Brain microvascular endothelial cell (primary cell): ENCODE measurements around the gene FBXO10.

Source experiments
- DNase-seq: peaks from one replicate; pipeline ENCODE4 v3.0.0-alpha.2; 2020
- H3K27ac ChIP-seq: fragments of 250-450 bp; sonication (Bioruptor Pico); 2 replicates; pipeline ENCODE4 v1.5.1; 2020; ENCODE audit warnings: mild to moderate bottlenecking, moderate library complexity
- H3K27me3 ChIP-seq: fragments of 250-450 bp; sonication (Bioruptor Pico); replicated peaks from 2 replicates; pipeline ENCODE4 v1.5.1; 2020; ENCODE audit warnings: mild to moderate bottlenecking
- H3K36me3 ChIP-seq: fragments of 250-450 bp; sonication (Bioruptor Pico); replicated peaks from 2 replicates; pipeline ENCODE4 v1.5.1; 2020; ENCODE audit warnings: mild to moderate bottlenecking
- H3K4me3 ChIP-seq: 2 replicates; pipeline ENCODE4 v1.5.1; 2011; ENCODE audit warnings: low read depth, mild to moderate bottlenecking, control low read depth, low read length, moderate library complexity
- CTCF ChIP-seq: IDR thresholded peaks from 2 replicates; pipeline ENCODE4 v1.5.1; 2011; ENCODE audit warnings: low read depth, mild to moderate bottlenecking, moderate library complexity, low read length, control low read depth, inconsistent platforms; ENCODE audit errors: missing control alignments
- in situ Hi-C: cut with HindIII; loops from 2 replicates; pipeline ENCODE4 v1.10.0; 2017; ENCODE audit warnings: low sequenced_read_pairs, low pct_ligation_motif_present

The FBXO10 gene

GRCh38 chr9:37617161-37617560 is 41.0 kb upstream of the FBXO10 start:
- Histone ChIP-seq H3K27ac (no peak overlapping the region), H3K4me3 (no peak overlapping the region), H3K27me3 (peaks cover 4% of the 10 kb centered on the region), H3K36me3 (no peaks in the 10 kb centered on the region)
- in situ Hi-C loops: no loop called here
- DNase-seq: no peak
- TF ChIP-seq CTCF: no peak

GRCh38 chr9:37611961-37612360 is 35.8 kb upstream of the FBXO10 start:
- DNase-seq: no peak
- no peak overlapping the region for H3K27ac ChIP-seq
- H3K27me3 ChIP-seq: peaks cover 9% of the 10 kb centered on the region
- H3K36me3 ChIP-seq: no peaks in the 10 kb centered on the region
- no peak for TF ChIP-seq CTCF
- in situ Hi-C loops: no loop called here
- H3K4me3 ChIP-seq: no peak overlapping the region

- Histone ChIP-seq H3K4me3 (no peak overlapping the region), H3K27ac (no peak overlapping the region), H3K36me3 (no peaks in the 10 kb centered on the region), H3K27me3 (peaks cover 14% of the 10 kb centered on the region)
- DNase-seq: no peak
- in situ Hi-C loops: no loop called here
- no peak for TF ChIP-seq CTCF
Measured at GRCh38 chr9:37611014-37611413, 34.8 kb upstream of the FBXO10 start.

GRCh38 chr9:37609735-37610397 is 33.7 kb upstream of the FBXO10 start:
- Histone ChIP-seq H3K4me3 (no peak overlapping the region), H3K27ac (no peak overlapping the region), H3K36me3 (no peaks in the 10 kb centered on the region), H3K27me3 (peaks cover 15% of the 10 kb centered on the region)
- in situ Hi-C loops: no loop called here
- no peak for TF ChIP-seq CTCF
- DNase-seq: no peak

- Histone ChIP-seq H3K27me3 (peaks cover 15% of the 10 kb centered on the region), H3K27ac (no peak overlapping the region), H3K4me3 (no peak overlapping the region), H3K36me3 (no peaks in the 10 kb centered on the region)
- in situ Hi-C loops: no loop called here
- no peak for DNase-seq
- no peak for TF ChIP-seq CTCF
Measured at GRCh38 chr9:37608250-37608649, 32.1 kb upstream of the FBXO10 start.

- no peak for TF ChIP-seq CTCF
- no peak overlapping the region for H3K4me3 ChIP-seq
- no peaks in the 10 kb centered on the region for H3K36me3 ChIP-seq
- no peak for DNase-seq
- H3K27ac ChIP-seq: no peak overlapping the region
- in situ Hi-C loops: no loop called here
- peaks cover 11% of the 10 kb centered on the region for H3K27me3 ChIP-seq
Measured at GRCh38 chr9:37604296-37604695, 28.1 kb upstream of the FBXO10 start.
